HG02970 (cell line): ENCODE data around the gene DCXR.

Experiments
- ATAC-seq: cut with Tn5 transposase; IDR thresholded peaks from one replicate; pipeline ENCODE4 v1.9.1; 2021; ENCODE audit warnings: mild to moderate bottlenecking, moderate library complexity, moderate number of reproducible peaks; ENCODE audit not compliant: unreplicated experiment, low FRiP score

The DCXR gene

GRCh38 chr17:82056729-82057621, 19.5 kb upstream of the DCXR start:
- no peak for ATAC-seq

GRCh38 chr17:82055965-82056728, 18.6 kb upstream of the DCXR start:
- no peak for ATAC-seq

- no peak for ATAC-seq
Observed at GRCh38 chr17:82055023-82055964, 17.8 kb upstream of the DCXR start.

DNA sequence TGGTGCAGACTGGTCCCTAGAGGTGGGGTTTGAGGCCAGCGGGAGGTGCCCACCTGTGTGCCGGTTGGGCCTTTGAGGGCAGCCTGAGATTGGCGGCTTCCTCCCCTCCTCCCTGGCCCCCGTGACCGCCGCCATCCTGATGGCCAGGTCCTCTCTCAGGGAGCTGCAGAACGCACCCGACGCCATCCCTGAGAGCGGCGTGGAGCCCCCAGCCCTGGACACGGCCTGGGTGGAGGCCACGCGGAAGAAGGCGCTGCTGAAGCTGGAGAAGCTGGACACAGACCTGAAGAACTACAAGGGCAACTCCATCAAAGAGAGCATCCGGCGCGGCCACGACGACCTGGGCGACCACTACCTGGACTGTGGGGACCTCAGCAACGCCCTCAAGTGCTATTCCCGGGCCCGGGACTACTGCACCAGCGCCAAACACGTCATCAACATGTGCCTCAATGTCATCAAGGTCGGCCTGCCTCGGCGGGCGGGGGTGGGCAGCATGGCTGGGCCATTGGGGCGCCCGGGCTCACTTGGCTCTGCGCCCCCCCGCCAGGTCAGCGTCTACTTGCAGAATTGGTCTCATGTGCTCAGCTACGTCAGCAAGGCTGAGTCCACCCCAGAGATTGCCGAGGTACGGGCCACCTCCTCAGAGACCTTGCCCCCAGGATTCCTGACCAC, 17.0 kb upstream of the DCXR start:
- no peak for ATAC-seq

DNA sequence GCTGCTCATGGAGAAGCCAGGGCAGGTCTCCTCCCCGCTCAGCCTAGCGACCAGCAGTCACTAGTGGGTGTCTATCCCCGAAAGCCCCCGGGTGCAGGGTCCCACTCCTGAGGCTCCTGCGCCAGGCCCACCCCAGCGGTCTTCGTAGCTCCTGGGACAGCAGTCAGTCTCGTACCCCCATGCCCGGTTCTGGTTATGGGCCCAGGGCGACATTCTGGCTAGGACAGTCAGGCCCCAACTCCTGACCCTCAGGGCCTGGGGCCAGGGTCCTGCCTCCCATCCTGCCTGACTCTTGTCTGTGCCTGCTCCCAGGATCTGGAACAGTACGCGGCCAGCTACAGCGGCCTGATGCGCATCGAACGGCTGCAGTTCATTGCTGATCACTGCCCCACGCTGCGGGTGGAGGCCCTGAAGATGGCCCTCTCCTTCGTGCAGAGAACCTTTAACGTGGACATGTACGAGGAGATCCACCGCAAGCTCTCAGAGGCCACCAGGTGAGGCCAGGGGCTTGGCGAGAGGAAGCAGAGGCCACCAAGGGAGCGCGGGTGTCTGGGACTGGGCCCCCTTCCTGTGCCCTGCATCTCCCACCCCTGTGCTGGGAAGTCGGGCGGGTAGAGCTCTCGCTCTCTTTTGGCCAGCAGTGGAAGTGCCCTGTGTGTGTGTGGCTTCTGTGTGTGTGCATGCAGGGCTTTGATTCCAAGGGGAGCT, 16.2 kb upstream of the DCXR start:
- ATAC-seq, result no peak

- no peak for ATAC-seq
Observed at GRCh38 chr17:82053130-82053529, 15.6 kb upstream of the DCXR start.

DNA sequence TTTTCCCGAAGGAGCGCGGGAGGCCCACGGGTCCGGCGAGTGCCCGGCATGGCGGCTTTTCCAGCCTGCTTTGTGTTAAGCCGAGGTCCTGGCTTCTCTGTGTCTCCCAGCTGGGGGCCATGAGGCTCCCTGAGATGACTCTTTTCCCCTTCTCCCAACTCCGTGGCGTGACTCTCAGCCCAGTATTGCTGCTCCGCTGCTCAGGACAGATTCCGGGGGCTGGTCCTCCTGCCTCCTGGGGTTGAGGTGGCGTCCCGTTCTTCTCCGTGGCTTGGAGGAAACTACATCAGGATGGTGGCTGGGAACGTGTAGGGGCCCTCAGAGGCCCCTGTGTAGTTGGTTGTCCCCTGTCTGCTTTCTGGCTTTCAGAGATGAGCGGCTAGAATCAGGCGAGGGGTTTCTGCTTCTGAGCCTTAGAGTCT, 15.2 kb upstream of the DCXR start:
- no peak for ATAC-seq

DNA sequence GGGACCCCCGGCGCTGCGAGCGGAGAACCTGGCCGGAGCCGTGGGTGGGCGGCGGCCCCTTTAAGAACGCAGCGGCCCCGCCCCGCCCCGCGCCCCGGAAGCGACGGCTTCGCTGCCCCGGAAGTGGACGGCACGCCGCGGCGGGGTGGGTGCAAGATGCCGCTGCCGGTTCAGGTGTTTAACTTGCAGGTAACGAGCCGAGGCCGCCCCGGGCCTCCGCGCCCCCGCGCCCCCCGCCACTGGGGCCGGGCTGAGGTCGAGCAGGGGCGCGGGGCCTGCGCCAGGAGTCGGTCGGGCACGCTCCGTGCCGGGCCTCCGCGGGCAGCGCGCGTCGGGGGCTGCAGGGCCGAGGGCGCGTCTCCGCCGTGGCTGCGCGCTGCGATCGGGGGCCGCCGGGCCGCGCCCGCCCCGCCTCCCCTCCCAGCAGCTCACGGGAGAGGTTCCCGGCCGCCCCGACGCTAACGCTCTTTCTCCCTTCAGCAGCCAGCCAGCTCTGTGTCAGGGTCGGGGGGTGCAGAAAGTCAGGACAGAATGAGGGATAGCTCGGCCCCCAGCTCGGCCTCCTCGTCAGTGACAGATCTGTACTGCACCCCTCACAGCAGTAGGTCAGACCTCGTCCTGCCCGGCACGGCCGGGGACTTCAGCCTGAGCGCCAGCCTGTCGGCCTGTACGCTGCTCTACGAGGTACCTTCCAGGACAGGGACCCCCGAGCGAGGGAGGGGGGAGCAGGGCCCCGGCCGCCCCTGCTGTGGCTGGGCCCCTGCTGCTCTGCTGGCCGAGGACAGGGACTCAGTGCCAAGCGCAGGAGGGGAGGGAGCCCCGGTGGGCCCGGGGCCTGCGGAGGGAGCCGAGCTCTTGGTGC, 14.5 kb upstream of the DCXR start, which contains the start of the genes GPS1 and RFNG:
Gene GPS1 (plus strand): TSS at position 123 of the 862 bp plus-strand sequence. CDS start 34 bp downstream, at position 157.
Gene RFNG (minus strand): TSS at position 36 of the 862 bp plus-strand sequence. CDS start 45 bp downstream, outside the sequence.
- ATAC-seq, result peak; percentile 51

DNA sequence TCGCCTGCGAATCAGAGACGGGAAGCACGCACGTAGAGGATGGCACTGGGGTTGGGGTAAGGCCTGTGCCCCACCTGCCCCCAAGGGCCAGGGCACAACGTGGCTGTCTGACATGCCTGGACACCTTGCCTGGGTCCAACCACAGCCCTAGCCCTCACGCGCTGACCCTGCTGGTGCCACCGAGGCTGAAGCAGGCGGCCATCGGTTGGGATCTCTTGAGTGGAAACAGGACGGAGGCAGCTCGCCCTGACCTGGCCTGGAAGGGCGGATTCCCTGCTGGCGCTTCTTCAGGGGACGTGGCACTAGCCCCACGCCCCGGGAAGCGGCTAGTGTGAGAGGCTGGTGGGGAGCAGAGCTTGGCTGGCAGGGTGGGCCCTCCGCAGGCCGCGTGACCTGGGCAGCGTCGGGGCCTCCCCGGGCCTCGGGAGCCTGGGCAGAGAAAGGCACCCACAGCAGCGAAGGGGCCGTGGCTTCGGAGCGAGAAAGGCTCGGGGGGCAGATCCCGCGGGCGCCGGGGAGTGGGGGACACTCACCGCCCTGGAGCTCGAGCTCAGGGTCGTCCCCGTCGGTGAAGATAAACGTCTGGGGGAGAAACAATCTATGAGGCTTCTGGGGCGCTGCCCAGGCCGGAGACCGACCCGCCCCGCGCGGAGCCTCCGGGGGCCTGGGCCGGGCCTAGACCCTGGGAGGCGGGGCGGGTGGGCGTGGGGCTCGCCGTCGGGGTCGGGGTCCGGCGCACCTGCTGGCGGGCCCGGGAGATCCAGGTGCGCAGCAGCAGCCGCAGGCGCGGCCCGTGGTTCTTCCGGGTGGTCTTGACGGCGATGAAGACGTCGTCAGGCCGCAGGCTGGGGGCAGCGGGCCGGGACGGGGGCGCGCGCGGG, 13.5 kb upstream of the DCXR start:
- no peak for ATAC-seq

GRCh38 chr17:82050152-82050760, 12.8 kb upstream of the DCXR start:
- ATAC-seq, result no peak

GRCh38 chr17:82049521-82049971, 12.0 kb upstream of the DCXR start:
- ATAC-seq, result no peak

DNA sequence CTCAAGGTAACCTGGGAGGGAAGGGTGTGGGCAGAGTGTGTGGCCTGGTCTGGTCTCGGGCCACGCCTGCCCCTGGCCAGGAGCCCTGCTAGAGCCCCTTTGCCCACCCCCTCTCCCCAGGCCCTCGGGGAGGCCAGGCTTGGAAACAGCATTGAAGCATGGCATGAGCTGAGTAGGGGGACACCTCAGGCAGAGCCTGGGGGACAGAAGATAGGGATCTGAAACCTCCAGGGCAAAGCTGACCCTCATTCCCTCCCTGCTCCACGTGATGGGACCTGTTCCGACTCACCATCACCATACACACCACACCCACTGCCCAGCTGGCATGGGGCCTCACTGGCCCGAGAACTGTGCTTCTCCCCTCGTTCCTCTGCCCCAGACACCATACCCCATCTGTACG, 11.6 kb upstream of the DCXR start:
- ATAC-seq, result no peak

- ATAC-seq, result no peak
Observed at GRCh38 chr17:82048571-82048971, 11.1 kb upstream of the DCXR start.

- ATAC-seq, result no peak
Observed at GRCh38 chr17:82047914-82048570, 10.5 kb upstream of the DCXR start.

- ATAC-seq, result no peak
Observed at GRCh38 chr17:82047379-82047778, 9.9 kb upstream of the DCXR start.

GRCh38 chr17:82046903-82047302, 9.4 kb upstream of the DCXR start:
- ATAC-seq, result no peak
